NCI-H1092 treated with DMSO at 0.1 percent for 48 hours (cell line): ENCODE data around the gene IRX2.
A peak's percentile ranks its signal among the peaks of the same experiment; 100 is the strongest.

Experiments used
- DNase-seq: peaks from one replicate; lab custom pipeline; 2025; lab: John Stamatoyannopoulos, UW

The IRX2 gene

GRCh38 chr5:2756211-2757152 lies 5.0 kb upstream of the IRX2 start:
- peak; percentile 31 for DNase-seq

- no peak for DNase-seq
Measured at GRCh38 chr5:2755681-2756171, 4.2 kb upstream of the IRX2 start.

- no peak for DNase-seq
Measured at GRCh38 chr5:2755076-2755680, 3.7 kb upstream of the IRX2 start.

- no peak for DNase-seq
Measured at GRCh38 chr5:2754581-2755075, 3.2 kb upstream of the IRX2 start.

- DNase-seq = peak; percentile 5
Measured at GRCh38 chr5:2753452-2754420, 2.3 kb upstream of the IRX2 start.

- no peak for DNase-seq
Measured at GRCh38 chr5:2752821-2753439, 1.5 kb upstream of the IRX2 start.

GRCh38 chr5:2752059-2752820 lies 763 bp upstream of the IRX2 start:
- peak; percentile 44 for DNase-seq

- DNase-seq = no peak
Measured at GRCh38 chr5:2750758-2751464, 566 bp downstream of the IRX2 start.

- DNase-seq = peak; percentile 11
Measured at GRCh38 chr5:2750026-2750757, 1.3 kb downstream of the IRX2 start.

GRCh38 chr5:2749514-2750025 lies 1.9 kb downstream of the IRX2 start:
- no peak for DNase-seq

GRCh38 chr5:2748861-2749513 lies 2.5 kb downstream of the IRX2 start:
- DNase-seq = no peak

- no peak for DNase-seq
Measured at GRCh38 chr5:2748179-2748860, 3.2 kb downstream of the IRX2 start.

- DNase-seq = no peak
Measured at GRCh38 chr5:2747363-2748162, 3.9 kb downstream of the IRX2 start.

GRCh38 chr5:2746561-2747032 lies 4.9 kb downstream of the IRX2 start:
- peak; percentile 17 for DNase-seq

GRCh38 chr5:2744485-2744884 lies 7.0 kb downstream of the IRX2 start:
- DNase-seq = no peak

- DNase-seq = no peak
Measured at GRCh38 chr5:2742921-2743679, 8.4 kb downstream of the IRX2 start.
